HL-60 (cell line): ENCODE measurements around the gene GSK3B.

Experiments
- DNase-seq, 2 experiments: peaks; one replicate each; pipeline ENCODE4 v3.0.0-alpha.2; 2010 to 2020; ENCODE audit warnings: low read depth in 1 of 2, low spot score in 1 of 2
- H3K27ac ChIP-seq: fragments of 250-450 bp; sonication (Bioruptor Pico); replicated peaks from 2 replicates; pipeline ENCODE4 v1.5.1; 2020; ENCODE audit warnings: mild to moderate bottlenecking, moderate library complexity
- H3K27me3 ChIP-seq: fragments of 250-450 bp; sonication (Bioruptor Pico); 2 replicates; pipeline ENCODE4 v1.5.1; 2021; ENCODE audit warnings: mild to moderate bottlenecking, moderate library complexity; ENCODE audit not compliant: insufficient read depth, poor library complexity, severe bottlenecking
- H3K4me3 ChIP-seq: replicated peaks from 2 replicates; pipeline ENCODE4 v1.5.1; 2011; ENCODE audit warnings: mild to moderate bottlenecking, control low read depth, low read length; ENCODE audit not compliant: insufficient read depth
- GABPA ChIP-seq: IDR thresholded peaks from 2 replicates; pipeline ENCODE4 v1.6.1; 2012; ENCODE audit warnings: low read depth
- POLR2AphosphoS5 ChIP-seq: IDR thresholded peaks from 2 replicates; pipeline ENCODE4 v1.6.1; 2012; ENCODE audit warnings: low read depth
- SPI1 ChIP-seq: IDR thresholded peaks from 2 replicates; pipeline ENCODE4 v1.6.1; 2012; ENCODE audit warnings: low read depth, mild to moderate bottlenecking, borderline replicate concordance
- TF ChIP-seq, protein P1 (sequence below): IDR thresholded peaks from one replicate; pipeline ENCODE4 v1.5.1; 2011; ENCODE audit warnings: low read length, control low read depth, inconsistent platforms; ENCODE audit not compliant: insufficient read depth
- TF ChIP-seq, protein P2 (sequence below): IDR thresholded peaks from 2 replicates; pipeline ENCODE4 v1.6.1; 2012; ENCODE audit warnings: low read depth; ENCODE audit not compliant: insufficient replicate concordance

GSK3B gene

DNA sequence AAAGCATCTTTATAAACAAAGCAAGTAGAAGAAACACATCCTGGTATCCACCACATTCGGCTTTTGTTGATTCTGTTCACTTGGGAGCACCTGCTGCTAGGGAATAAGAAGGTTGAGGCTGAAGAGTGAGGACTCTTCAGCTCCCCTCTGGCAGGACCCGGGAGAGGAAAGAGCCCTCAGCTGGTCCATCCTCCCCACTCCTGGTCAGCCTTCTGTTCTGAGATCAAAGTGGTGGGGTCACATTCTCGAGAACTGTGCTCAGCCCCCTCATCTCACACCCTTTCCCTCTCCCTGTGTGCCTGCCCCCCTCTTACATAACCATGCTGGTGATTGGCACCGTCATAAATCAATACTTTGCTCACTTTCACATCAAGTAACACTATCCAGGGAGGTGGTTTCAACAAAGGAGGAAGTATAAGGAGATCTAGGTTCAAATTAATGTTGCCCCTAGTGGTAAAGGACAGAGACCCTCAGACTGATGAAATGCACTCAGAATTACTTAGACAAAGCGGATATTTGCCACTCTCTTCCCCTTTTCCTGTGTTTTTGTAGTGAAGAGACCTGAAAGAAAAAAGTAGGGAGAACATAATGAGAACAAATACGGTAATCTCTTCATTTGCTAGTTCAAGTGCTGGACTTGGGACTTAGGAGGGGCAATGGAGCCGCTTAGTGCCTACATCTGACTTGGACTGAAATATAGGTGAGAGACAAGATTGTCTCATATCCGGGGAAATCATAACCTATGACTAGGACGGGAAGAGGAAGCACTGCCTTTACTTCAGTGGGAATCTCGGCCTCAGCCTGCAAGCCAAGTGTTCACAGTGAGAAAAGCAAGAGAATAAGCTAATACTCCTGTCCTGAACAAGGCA is 312.7 kb downstream of the GSK3B start, which contains the start of gene NR1I2:
NR1I2 (plus strand) TSS at position 772 of the 869 bp plus-strand sequence.
- no peak for DNase-seq
- no peak within 1 kb of the TSS for H3K4me3 ChIP-seq
- peak within 1 kb of the TSS; percentile 83 for H3K27ac ChIP-seq
- no peak for TF ChIP-seq SPI1
- no peak for TF ChIP-seq GABPA
- TF ChIP-seq, protein P1, sequence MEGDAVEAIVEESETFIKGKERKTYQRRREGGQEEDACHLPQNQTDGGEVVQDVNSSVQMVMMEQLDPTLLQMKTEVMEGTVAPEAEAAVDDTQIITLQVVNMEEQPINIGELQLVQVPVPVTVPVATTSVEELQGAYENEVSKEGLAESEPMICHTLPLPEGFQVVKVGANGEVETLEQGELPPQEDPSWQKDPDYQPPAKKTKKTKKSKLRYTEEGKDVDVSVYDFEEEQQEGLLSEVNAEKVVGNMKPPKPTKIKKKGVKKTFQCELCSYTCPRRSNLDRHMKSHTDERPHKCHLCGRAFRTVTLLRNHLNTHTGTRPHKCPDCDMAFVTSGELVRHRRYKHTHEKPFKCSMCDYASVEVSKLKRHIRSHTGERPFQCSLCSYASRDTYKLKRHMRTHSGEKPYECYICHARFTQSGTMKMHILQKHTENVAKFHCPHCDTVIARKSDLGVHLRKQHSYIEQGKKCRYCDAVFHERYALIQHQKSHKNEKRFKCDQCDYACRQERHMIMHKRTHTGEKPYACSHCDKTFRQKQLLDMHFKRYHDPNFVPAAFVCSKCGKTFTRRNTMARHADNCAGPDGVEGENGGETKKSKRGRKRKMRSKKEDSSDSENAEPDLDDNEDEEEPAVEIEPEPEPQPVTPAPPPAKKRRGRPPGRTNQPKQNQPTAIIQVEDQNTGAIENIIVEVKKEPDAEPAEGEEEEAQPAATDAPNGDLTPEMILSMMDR, result no peak
- TF ChIP-seq, protein P2, sequence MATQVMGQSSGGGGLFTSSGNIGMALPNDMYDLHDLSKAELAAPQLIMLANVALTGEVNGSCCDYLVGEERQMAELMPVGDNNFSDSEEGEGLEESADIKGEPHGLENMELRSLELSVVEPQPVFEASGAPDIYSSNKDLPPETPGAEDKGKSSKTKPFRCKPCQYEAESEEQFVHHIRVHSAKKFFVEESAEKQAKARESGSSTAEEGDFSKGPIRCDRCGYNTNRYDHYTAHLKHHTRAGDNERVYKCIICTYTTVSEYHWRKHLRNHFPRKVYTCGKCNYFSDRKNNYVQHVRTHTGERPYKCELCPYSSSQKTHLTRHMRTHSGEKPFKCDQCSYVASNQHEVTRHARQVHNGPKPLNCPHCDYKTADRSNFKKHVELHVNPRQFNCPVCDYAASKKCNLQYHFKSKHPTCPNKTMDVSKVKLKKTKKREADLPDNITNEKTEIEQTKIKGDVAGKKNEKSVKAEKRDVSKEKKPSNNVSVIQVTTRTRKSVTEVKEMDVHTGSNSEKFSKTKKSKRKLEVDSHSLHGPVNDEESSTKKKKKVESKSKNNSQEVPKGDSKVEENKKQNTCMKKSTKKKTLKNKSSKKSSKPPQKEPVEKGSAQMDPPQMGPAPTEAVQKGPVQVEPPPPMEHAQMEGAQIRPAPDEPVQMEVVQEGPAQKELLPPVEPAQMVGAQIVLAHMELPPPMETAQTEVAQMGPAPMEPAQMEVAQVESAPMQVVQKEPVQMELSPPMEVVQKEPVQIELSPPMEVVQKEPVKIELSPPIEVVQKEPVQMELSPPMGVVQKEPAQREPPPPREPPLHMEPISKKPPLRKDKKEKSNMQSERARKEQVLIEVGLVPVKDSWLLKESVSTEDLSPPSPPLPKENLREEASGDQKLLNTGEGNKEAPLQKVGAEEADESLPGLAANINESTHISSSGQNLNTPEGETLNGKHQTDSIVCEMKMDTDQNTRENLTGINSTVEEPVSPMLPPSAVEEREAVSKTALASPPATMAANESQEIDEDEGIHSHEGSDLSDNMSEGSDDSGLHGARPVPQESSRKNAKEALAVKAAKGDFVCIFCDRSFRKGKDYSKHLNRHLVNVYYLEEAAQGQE, result no peak
- no peak for TF ChIP-seq POLR2AphosphoS5
- H3K27me3 ChIP-seq, result no peaks in the 10 kb centered on the region

DNA sequence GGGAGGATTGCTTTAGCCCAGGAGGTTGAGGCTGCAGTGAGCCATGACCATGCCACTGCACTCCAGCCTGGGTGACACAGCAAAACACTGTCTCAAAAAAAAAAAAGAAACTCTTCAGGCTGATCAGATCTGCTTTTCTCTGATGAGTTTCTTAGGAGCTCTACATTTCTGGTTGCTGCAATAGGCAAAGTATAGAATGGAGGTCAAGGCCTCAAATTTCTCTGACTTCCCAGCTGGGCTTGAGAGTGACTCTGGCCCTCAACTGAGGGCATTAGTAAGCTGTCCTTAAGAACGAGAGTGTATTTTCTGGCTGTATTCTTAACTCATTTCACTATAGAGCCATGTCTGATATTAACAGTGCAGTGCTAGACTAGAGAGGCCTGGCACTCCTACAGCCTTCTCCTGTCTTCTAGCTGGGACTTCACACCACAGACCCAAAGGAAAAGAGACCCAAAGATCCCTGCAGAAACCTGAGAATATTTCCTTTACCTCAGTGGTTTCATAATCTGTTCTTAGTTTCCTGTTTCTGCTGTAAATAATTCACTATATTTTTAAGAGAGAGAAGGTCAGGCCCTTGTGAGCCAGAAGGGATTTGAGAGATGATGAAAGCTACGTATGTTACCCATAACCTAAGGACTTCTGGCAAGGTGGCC is 314.4 kb downstream of the GSK3B start:
- TF ChIP-seq GABPA (no peak), POLR2AphosphoS5 (no peak), SPI1 (no peak)
- TF ChIP-seq, protein P2, result no peak
- TF ChIP-seq, protein P1, result no peak
- H3K4me3 ChIP-seq, result no peak overlapping the region
- no peak for DNase-seq
- H3K27me3 ChIP-seq, result no peaks in the 10 kb centered on the region
- H3K27ac ChIP-seq, result peak overlapping the region; percentile 74

DNA sequence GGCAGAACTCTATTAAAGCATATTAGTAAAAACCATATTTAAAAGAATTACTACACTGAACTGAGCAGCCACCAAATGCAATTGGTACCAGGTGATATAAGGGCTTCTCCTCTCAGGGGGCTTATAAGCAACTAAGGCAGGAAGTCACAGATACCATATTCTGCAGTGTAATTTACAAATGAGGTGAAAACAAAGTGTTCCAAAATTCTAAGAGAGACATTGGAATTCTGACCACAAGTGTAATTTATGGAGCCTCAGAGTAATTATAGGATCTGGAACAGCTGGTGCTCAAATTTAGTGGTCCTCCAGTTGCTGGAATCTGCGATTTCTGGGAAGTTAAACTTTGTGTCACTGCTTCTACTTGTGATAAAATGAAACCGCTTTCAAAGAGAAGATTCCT is 315.4 kb downstream of the GSK3B start:
- no peak for DNase-seq
- H3K27me3 ChIP-seq, result no peaks in the 10 kb centered on the region
- no peak overlapping the region for H3K27ac ChIP-seq
- no peak overlapping the region for H3K4me3 ChIP-seq
- TF ChIP-seq SPI1, result no peak
- no peak for TF ChIP-seq GABPA
- TF ChIP-seq POLR2AphosphoS5, result no peak
- TF ChIP-seq, protein P2, result no peak
- TF ChIP-seq, protein P1, result no peak
